HCT116 (cell line): Measurements from ENCODE around the gene CHST12.

Experiments
- CEBPB ChIP-seq: IDR thresholded peaks from 2 replicates; pipeline ENCODE4 v1.6.1; 2012; ENCODE audit warnings: low read depth
- CTCF ChIP-seq, 3 experiments: fragments of 200-600 bp in 1 of 3; sonication (generic) in 1 of 3; IDR thresholded peaks in 2 of 3; conservative IDR thresholded peaks in 1 of 3; 2 replicates each; pipeline ENCODE4 v1.5.1; 2012 to 2017; ENCODE audit warnings: low read depth in 2 of 3, low read length in 2 of 3, antibody characterized with exemption in 1 of 3, borderline replicate concordance in 1 of 3, control low read depth in 1 of 3, mild to moderate bottlenecking in 1 of 3, mixed read lengths in 1 of 3, mixed run types in 1 of 3, moderate library complexity in 1 of 3; ENCODE audit not compliant: insufficient read depth in 1 of 3
- POLR2A ChIP-seq: IDR thresholded peaks from 2 replicates; pipeline ENCODE4 v1.7.0; 2011; ENCODE audit warnings: borderline replicate concordance; ENCODE audit not compliant: insufficient read depth, insufficient read length; ENCODE audit errors: extremely low read depth
- REST ChIP-seq: IDR thresholded peaks from 2 replicates; pipeline ENCODE4 v1.6.1; 2012; ENCODE audit warnings: low read depth
- SIN3A ChIP-seq: IDR thresholded peaks from 2 replicates; pipeline ENCODE4 v1.6.1; 2012; ENCODE audit warnings: low read depth
- SRF ChIP-seq: IDR thresholded peaks from 2 replicates; pipeline ENCODE4 v1.6.1; 2012; ENCODE audit warnings: low read depth

- TF ChIP-seq CEBPB (no peak), SRF (no peak), CTCF (IDR thresholded peaks at IDR 0.05 in 2 of 3, conservative IDR thresholded peaks at IDR 0.05 in 1 of 3; ENCODE audit: borderline replicate concordance in 1 of 3, insufficient read depth in 1 of 3, low read depth in 2 of 3, low read length in 2 of 3) (no peak), SIN3A (no peak), REST (no peak), POLR2A (no peak)
These were observed 75.4 kb downstream of the CHST12 start for GRCh38 chr7:2478800-2479199.
